LNCAP (cell line): ENCODE results near the gene PHPT1.

Experiments used
- TF ChIP-seq, protein P1 (sequence below): fragments of 450-650 bp; IDR thresholded peaks from 2 replicates; pipeline ENCODE4 v1.5.1; 2017; ENCODE audit warnings: mild to moderate bottlenecking

Gene PHPT1

DNA sequence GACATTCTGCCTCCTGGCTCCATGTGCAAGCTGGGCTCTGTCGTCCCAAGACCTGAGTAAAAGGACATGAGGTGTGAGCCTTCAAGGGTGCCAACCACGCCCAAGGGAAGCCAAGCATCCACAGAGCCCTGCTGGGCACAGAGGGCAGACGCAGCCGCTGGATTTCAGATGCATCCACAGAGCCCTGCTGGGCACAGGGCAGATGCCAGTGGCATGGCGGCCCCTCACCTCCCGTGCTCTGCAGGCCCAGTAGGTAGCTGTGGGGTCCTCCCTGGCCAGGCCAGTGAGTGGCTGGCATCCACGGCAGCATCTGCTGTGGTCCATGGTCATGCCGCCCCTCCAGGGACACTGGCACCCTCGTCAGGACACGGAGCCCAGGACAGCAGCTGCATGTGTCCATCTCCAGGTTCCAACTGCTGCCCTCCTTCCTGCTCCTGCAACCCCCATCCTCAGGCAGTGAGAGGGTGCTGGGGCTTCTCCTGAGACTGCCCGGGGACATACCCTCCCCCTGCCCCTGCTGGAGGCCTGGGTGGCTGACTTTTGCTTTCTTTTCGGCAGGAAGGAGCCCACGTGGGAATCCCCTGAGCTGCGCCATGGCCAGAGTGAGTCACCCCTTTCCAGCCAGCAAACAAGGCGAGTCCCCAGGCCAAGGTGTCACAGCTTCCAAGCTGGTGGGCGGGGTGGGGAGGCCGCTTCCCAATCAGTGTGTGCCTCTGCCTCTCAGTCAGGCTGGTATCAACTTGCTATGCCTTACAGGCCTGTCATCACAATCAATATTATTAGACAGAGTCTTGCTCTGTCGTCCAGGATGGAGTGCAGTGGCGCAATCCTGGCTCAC lies 33.1 kb downstream of the PHPT1 start:
- TF ChIP-seq, protein P1, sequence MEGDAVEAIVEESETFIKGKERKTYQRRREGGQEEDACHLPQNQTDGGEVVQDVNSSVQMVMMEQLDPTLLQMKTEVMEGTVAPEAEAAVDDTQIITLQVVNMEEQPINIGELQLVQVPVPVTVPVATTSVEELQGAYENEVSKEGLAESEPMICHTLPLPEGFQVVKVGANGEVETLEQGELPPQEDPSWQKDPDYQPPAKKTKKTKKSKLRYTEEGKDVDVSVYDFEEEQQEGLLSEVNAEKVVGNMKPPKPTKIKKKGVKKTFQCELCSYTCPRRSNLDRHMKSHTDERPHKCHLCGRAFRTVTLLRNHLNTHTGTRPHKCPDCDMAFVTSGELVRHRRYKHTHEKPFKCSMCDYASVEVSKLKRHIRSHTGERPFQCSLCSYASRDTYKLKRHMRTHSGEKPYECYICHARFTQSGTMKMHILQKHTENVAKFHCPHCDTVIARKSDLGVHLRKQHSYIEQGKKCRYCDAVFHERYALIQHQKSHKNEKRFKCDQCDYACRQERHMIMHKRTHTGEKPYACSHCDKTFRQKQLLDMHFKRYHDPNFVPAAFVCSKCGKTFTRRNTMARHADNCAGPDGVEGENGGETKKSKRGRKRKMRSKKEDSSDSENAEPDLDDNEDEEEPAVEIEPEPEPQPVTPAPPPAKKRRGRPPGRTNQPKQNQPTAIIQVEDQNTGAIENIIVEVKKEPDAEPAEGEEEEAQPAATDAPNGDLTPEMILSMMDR = no peak

DNA sequence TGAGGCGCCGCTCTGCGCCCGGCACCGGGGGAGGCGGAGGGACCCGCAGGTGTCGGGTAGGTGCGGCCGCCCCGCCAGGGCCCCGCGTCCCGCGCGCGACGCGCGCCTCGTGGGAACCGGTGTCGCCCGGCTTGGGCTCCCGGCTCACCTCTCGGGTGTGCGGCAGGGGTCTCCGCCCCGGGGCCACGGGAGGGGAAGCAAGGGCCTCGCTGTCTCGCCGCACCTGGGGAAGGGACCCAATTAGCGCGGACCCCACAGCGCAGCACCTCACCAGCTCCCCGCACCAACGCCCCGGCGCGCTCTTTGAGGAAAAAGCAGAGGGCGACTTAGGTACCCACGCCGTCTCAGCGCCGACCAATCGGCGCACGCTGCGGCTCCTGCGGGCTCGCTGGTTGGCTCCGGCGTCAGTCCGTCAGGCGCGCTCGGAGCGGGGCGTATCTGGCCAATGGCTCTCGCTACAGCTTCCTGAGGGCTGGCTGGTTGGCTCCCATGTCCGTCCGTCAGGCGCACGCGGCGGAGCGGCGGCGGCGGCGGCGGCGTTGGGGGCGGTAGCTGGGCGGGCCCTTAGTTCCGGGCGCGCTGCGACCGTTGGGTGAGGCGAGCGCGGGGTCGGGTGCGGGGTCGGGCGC lies 36.9 kb downstream of the PHPT1 start, which contains the start of gene TRAF2:
Gene TRAF2, plus strand, starts transcription at position 567 of the 629 bp plus-strand sequence. CDS start 12,225 bp downstream, outside the sequence.
- TF ChIP-seq, protein P1 = no peak

DNA sequence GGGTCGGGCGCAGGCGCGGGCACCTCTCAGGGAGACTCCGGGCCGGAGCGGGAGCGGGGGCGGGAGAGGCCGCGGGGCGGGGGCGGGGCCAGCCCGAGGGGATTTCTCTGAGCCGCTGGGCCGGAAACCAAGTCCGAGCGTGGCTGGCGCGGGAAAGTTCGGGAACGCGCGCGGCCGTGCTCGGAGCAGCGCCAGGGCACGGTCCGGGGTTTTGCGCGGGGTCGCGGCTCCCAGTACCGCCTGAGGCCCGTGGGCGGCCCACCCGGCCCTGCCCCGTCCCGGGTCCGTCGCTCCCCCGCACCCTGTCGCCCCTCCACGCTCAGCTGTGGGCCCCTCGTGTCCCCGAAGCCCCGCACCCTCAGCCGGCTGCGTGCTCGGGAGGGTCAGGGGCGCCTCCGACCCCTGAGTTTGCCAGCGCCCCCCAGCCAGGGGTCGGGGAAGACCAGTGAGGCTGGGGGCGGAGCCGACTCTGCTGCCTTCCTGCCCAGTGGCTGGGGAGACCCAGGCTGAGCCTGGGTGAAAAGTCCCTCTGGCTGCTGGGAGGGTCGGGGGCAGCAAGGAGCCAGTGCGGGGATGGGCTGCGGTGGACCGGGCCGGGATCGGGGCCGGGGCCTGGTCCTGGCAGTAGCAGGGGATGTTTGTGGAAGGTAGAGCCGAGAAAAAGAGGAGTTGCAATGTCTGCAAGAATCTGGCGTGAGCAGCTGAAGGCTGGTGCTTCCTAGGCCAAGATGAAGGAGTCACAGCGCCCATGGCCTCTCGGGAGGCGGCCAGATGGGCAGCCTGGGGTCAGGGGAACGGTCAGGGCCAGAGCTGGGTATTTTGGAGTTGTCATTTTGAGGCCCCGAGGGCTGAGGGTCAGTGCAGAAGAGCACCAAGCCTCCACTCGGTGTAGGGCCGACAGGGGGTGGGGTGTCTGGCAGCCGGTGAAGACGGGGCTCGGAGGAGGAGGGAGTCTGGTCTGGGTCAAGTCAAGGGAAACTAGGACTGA lies 37.7 kb downstream of the PHPT1 start:
- TF ChIP-seq, protein P1 = no peak

DNA sequence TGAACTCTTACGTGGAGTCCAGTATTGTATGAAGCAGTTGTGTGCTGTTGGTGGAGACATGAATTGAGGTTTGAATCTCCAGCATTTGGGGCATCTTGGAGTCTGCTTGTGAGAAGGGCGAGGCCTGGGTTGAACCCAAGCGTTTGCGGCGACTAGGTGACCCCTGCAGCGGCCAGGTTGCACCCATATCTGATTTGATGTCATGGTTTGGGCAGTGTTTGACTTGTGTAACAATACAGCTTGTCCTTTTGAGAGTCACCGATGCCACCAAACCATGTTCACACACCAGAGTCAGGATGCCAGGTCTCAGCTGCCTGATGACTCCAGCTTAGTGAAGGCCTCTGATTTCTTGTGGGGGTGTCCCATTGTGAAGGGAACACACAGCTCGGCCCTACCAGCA lies 39.2 kb downstream of the PHPT1 start:
- TF ChIP-seq, protein P1 = no peak

DNA sequence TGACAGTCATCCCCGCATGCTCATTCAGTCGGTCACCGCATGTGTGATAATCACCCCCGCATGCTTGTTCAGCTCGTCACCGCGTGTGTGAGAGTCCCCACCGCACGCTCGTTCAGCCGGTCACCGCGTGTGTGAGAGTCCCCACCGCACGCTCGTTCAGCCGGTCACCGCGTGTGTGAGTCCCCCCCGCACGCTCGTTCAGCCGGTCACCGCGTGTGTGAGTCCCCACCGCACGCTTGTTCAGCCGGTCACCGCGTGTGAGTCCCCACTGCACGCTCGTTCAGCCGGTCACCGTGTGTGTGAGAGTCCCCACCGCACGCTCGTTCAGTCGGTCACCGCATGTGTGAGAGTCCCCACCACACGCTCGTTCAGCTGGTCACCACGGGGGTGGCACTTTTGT lies 40.6 kb downstream of the PHPT1 start:
- TF ChIP-seq, protein P1 = no peak

DNA sequence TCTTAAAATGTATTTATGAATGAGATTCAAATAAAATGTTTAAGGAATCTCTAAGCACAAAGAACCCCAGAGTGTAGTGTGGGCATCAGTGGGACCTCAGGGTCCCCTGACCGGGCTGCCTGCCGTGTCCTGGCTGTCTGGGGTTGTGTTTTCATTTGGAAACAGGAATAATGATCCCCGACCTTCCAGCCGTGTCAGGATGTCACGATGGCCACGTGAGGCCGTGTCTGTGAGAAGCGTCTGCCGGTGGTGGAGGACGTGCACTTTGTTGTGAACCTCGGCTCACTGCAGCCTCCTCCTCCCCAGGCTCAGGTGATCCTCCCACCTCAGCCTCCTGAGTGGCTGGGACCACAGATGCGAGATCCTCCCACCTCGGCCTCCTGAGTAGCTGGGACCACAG lies 41.5 kb downstream of the PHPT1 start:
- TF ChIP-seq, protein P1 = no peak

DNA sequence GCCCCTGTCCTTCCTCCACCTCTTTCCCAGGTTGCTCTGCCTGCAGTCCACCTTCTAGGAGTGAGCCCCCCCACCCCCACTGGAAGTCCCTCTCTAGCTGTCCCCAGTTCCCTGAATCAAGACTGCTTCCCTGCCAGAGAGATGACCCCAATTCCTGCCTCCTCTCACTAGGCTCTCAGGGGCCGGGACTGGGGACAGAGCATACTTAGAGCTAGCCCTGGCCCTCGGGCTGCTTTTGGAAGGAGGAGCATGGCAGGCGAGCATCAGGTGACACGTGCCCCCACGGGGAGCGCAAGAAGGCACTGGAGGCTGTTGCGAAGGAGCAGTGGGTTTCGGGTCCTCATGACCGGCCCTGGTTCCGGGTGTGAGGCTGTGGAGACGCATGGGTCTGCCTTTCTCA lies 46.8 kb downstream of the PHPT1 start:
- TF ChIP-seq, protein P1 = no peak
